Left colon (tissue), 2 donors: Measurements from ENCODE around the gene PGS1. TPM values are rescaled to one million over a fixed set of nuclear protein-coding genes. Genes with fewer than 3 reads are reported as not detected.
A peak's percentile ranks its signal among the peaks of the same experiment; 100 is the strongest.

Source experiments
- ATAC-seq: fragments of 200-7000 bp; cut with Tn5 transposase; one replicate; pipeline ENCODE4 v1.9.1; 2020; ENCODE audit warnings: mild to moderate bottlenecking, moderate library complexity
- DNase-seq, 2 donors: peaks; one replicate each; pipeline ENCODE4 v3.0.0-alpha.2; 2020
- intact Hi-C, 2 donors: fragments of 100-400 bp; cut with DNase I in 1 of 2; cut with micrococcal nuclease in 1 of 2; formaldehyde crosslinking; loops; one replicate each; pipeline versions ENCODE4 v1.11.2 to v1.14.0; 2022; cut with DNase I, micrococcal nuclease
- total RNA-seq, 2 donors: library from RNA; stranded (reverse); fragmentation: NEBNext Ultra II Directional; extraction: Animal tissue kit (Norgen Biotek cat#: 25700); gene quantifications; one replicate each; pipeline ENCODE4 v1.2.1, GENCODE V29; 2021
- donor health status: DM: no; HTN: no; CAD: no.
- donor health status: DM: yes; HTN: yes; CAD: no.

Gene PGS1
- total RNA-seq, 2 donors from 2014 or later, result 37.6 to 44.5 TPM

DNA sequence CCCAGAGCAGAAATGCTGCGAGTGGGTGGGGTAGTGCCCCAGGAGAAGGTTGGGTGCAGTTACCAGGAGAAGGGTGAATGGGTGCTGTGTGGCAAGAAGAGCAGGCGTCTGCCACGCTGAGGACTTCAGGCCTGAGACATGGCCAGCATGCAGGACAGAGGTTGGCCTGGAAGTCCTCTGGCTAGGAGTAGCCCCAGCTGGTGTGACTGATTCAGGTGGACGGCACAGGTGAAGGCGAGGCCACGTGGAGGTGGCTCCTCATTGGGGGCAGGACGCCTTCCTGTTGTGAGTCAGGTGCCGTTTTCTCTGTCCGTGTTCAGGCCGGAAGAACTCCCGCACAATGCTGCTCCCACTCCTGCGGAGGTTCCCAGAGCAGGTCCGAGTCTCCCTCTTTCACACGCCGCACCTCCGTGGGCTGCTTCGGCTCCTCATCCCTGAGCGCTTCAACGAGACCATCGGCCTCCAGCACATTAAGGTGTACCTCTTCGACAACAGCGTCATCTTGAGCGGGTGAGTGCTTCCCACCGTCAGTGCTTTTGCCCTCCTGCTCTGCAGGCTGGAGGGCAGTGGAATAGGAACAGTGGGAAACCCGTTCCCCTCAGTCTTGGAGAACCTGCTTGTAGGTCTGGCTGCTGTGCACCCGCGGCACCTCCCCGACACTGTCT lies 20.7 kb downstream of the PGS1 start:
- ATAC-seq (no peak), DNase-seq (no peak)
- intact Hi-C loops, result no loop called here

DNA sequence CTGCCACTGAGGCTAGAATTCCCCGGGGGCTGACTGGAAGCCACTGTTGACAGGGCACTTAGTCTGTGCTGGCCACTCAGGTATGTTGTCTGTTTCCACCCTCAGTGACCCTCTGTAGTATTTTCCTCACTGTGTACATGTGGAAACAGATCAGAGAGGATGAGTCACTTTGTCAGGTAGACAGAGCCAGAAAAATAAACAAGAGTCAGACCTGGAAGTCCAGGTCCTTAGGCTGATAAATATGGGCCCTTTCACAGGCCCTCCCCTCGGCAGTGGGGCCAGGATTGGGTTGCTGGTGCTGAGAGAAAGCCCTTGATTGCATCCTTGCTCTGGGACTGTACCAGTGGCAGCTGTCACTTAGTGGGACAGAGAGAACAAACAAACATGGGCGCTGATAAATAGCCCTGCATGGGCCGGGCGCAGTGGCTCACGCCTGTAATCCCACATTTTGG lies 21.3 kb downstream of the PGS1 start:
- DNase-seq (no peak), ATAC-seq (no peak)
- intact Hi-C loops, result no loop called here

DNA sequence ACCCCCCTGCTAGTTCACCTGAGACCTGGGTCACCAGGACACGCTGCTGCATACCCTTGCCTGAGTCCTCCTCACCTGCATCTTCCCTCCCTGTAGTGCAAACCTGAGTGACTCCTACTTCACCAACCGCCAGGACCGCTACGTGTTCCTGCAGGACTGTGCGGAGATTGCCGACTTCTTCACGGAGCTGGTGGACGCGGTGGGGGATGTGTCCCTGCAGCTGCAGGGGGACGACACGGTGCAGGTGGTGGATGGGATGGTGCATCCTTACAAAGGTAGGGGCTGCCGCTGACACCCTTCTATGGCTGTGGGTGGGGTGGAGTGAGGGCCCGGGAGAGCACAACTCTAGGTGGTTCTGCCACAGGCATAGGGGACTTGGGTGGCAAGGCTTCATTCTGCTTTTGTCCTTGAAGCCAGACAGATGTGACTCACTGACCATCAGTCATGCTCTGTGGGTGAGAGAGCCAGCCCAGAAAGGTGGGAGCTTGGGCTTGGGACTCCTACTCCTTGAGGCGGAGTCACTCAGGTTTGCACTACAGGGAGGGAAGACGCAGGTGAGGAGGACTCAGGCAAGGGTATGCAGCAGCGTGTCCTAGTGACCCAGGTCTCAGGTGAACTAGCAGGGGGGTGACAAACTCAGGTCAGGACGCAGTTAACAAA lies 22.3 kb downstream of the PGS1 start:
- intact Hi-C loops, result no loop called here
- no peak for DNase-seq
- ATAC-seq, result no peak

DNA sequence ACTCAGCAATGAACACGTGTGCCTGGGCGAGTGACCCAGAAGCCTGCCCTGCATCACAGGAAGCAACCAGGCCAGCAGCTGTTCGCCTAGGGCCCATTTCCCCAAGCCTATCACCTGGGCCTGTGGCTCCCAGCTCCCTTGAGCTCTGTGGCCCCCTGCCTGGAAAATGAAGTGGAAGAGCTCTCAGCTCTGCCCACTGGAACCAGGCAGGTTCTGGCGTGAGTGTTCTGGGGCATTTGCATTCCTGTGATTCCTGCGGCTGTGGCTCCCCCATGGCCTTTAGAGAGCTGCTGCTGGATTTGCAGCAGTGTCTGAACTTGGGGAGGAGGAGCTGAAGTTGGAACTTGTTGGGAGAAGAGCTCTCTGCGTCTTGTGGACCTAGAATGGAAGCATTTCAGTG lies 22.8 kb downstream of the PGS1 start:
- intact Hi-C loops, result no loop called here
- ATAC-seq (no peak), DNase-seq (no peak)

DNA sequence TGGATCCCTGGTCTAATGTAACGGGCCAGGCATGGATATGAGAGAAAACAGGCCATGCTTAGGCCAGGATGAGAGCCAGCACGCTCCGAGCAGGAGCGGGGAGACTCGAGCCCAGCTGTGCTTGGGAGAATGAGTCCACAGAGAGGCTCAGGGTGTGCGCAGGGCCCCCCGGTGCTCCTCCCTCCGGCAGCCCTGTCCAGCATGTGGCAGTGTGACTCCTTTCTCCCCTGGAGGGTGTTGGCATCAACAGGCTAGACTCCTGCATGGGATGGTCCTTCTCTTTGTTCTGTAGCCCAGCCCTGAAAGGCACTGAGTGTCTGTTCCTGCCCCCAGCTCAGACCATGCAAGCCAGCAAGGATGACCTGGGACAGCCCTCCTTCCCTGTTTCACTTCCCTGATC lies 23.4 kb downstream of the PGS1 start:
- intact Hi-C loops, result no loop called here

DNA sequence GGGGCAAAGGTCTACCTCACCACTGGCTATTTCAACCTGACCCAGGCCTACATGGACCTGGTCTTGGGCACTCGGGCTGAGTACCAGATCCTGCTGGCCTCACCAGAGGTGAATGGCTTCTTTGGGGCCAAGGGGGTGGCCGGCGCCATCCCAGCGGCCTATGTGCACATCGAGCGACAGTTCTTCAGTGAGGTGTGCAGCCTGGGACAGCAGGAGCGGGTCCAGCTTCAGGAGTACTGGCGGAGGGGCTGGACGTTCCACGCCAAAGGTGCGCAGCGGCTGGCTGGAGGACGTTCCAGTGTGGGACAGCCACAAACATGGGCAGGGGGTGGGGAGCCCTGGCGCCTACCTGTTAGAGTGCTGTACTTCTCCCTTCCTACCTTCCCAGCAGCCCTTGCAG lies 25.4 kb downstream of the PGS1 start:
- intact Hi-C loops, result no loop called here
- ATAC-seq, result no peak
- no peak for DNase-seq

More for the DNA sequence above, 23.4 kb downstream of the PGS1 start:
- DNase-seq (no peak), ATAC-seq (peak; percentile 11)

DNA sequence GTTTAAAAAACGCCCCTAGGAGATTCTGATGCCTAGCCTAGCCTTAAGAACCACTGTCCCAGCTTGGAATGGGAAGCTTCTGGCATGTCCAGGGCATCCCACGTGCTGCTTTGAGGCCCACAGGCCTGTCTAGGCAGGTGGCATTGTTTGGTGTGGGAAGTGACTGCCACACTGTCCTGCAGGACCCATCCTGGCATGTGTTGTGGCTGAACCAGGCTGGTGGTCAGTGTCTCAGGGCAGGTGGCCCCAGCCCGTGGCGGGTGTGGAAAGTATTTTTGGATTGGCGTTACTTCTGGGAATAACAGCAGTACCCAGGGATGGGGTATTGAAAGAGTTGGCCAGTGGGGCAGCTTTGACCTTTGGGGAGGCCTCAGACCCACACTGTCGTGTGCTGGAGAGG lies 27.9 kb downstream of the PGS1 start:
- DNase-seq (no peak), ATAC-seq (no peak)
- intact Hi-C loops, result no loop called here

DNA sequence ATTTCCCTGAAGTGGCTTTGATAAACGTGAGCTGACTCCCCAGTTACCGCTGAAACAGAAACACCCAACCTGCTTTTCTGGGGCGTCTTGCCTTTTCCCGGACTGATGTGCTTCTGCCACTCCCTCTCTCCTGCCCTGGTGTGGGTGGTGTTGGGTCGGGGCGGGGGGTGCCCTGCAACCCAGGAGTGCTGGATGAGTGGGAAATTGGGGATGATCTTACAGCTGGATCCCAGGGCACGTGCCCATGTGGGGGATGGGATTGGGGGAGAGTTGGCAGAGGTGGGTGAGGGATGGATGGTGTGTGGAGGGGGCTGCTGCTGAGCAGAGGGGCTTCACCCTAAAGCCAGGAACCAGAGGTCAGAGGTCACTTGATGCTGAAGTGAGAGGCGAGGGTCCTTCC lies 28.5 kb downstream of the PGS1 start:
- intact Hi-C loops, result no loop called here
- ATAC-seq (no peak), DNase-seq (no peak)

DNA sequence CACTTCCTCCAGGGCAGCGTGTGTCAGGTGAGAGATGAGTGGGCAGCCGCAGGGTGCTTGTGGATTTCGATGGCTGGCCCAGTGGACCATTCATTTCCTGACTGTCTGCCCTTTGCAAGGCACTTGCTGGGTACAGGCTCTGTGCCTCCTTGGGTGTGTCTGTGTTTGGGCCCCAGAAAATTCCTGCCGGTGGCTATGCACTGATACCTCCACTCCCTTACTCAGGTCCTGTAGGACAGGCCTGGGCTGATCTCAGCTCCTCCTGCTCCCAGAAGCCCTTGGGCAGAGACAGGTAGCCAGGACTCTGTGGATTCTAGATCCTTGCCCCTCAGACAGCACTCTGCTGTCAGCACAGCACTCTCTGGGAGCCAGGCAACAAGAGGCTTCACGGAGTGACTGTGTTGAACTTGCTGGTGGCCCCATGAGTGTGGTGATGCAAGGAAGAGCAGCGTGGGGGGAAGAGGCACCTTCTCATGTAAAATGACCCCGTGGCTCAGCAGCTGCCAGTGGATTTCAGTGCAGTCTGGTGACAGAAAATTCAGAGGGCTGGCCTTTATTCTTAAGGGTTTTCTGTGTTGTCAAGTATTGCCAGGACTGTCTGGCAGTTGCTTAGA lies 29.0 kb downstream of the PGS1 start:
- ATAC-seq (no peak), DNase-seq (no peak)
- intact Hi-C loops, result no loop called here

DNA sequence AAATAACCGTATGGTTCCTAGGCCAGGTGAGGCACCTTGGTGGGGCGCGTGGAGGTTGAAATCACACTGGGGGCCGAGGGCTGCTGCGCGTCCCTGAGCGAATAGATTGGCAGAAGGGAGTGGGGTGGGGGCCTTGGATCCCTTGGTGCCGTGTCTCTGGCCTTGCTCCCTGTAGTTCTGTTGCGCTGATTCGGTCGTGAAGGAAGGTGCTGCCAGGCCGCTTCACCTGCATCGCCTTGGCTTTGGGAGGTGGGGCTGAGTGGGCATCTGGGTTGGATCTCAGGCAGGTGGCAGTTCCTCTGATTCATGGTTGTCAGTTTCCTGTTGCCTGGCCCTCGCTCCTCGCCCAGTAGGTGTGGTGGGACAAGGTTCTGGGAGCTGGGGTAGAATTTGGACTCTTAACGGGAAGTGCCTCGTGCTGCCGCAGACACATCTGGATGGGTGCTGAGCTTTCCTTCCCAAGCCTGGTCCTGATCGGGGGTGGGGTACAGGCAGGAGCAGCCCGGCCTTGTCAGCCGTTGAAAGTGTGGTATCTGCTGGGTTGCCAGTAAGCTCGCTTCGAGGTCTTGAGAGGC lies 30.1 kb downstream of the PGS1 start:
- peak; percentile 70 to 88 for DNase-seq
- ATAC-seq, result peak; percentile 68
- intact Hi-C loops, result no loop called here

DNA sequence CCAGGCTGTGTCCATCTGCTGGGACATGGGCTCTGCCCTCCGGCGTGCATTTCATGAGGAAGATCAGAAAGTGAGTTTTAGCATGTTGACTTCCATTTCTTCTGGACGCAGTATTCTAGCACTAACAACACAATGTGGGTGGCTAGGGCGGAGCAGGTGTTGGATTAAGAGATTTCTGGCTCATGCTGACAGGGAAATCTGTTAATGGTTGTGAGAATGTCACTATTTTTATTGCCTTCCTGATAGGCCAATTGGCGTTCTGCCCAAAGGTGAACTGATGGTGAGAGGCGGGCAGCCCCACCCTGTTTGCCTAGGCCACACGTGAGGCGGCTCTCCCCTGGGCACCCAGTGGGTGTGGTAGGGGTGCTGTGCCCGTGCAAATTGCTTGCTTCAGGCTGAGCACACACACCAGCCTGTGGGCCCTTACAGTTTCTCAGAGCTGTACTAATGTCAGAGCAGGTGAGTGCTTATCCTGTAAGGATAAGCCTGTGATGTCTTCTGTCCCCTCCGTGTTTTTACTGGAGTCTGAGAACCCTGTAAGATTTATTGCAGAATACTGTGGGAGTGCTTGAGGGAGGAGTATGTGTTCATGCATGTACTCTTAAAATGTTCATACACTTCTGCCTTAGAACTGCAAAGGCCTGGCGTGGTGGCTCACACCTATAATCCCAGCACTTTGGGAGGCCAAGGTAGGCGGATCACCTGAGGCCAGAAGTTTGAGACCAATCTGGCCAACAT lies 30.9 kb downstream of the PGS1 start:
- DNase-seq (peak; percentile 89 to 95), ATAC-seq (peak; percentile 81)
- intact Hi-C loops, result no loop called here

DNA sequence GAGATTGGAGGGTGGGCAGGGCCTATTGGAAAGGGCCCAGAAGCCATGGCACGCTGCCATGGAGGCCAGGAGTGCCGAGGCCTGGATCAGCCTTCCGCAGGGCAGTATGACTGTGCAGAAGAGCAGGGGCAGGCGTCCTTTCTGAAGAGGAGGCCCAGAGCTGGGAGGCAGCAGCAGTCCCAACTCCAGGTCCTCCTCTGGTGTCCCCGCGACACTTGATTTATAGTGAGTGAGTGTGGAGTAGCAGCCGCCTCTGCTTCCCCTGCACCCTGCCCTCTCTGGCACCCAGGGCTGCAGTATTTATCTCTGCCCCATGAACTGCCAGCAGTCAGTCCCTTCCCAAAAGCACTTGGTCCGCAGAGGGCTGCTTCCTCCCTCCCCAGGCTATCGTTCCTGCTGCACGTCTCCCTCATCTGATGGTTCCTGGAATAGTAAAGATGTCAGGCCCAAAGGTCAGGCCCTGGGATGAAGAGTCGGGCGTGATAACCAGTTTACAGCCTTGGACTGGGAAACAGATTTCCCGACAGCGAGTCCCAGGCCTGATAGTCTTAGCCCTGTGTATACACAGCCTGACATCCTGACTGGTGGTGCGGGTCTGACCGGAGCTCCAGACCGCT lies 32.9 kb downstream of the PGS1 start:
- peak; percentile 49 for ATAC-seq
- peak; percentile 67 to 85 for DNase-seq

DNA sequence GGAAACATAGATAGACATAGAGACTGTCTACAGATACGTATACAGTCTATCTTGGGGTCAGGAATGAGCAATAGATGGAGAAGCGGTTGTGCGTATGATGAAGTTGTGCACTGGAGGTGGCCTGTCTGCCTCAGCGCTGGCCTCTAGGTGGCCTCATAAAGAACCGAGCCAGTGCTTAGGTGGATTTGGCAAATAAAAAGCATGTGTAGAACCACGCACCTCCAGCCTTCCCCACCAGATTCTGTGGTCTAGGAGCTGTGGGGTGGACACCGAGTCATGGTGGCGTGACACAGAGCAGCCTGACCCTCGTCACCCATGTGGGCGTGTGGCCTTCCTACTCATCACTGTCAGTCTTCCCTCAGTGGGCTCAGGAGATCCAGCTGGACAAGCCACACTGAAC lies 34.0 kb downstream of the PGS1 start:
- intact Hi-C loops, result no loop called here
- ATAC-seq (no peak), DNase-seq (no peak)

More for the DNA sequence above, 32.9 kb downstream of the PGS1 start:
- intact Hi-C loops, result no loop called here

DNA sequence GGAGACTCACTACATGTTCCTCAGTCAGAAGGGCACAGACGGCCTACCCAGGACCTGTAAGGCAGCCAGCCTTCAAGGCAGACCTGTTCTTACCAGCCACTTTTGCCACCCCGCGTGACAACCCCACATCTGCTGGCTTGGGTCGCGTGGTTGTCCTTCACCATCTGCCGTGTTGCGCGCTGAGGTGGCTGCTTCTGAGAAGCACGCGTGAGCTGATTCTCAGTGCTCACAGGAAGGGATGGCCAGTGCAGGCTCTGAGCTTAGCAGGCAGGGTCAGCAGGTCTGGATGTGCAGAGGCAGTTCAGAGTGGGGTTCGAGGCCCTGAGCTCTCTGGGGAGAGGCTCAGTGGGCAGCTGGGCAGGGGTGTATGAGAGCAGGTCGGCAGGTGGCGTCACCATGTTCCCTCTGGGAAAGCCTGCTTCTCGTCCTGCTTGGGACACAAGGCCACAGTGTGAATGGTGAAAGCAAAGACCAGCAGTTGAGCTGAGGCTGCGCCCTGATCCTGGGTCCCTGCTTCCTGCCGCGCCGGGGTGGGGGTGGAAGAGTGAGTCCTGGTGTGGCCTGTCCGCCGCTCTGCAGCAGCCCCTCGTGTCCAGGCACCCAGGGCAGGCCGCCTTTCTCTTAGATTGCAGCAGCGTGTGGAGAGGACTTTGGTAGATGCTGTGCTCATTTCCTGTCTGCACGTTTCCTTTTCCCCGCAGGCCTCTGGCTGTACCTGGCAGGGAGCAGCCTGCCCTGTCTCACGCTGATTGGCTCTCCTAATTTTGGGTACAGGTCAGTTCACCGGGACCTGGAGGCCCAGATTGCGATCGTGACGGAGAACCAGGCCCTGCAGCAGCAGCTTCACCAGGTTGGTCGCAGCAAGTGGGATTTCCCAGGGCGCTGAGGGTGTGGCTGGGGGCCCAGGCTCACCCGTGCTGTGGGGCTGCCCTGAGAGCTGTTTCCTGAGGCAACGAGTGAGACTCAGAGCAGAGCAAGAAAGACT lies 36.0 kb downstream of the PGS1 start:
- DNase-seq (peak in 1 of 2 donors; percentile 25), ATAC-seq (no peak)
- intact Hi-C loops, result no loop called here

DNA sequence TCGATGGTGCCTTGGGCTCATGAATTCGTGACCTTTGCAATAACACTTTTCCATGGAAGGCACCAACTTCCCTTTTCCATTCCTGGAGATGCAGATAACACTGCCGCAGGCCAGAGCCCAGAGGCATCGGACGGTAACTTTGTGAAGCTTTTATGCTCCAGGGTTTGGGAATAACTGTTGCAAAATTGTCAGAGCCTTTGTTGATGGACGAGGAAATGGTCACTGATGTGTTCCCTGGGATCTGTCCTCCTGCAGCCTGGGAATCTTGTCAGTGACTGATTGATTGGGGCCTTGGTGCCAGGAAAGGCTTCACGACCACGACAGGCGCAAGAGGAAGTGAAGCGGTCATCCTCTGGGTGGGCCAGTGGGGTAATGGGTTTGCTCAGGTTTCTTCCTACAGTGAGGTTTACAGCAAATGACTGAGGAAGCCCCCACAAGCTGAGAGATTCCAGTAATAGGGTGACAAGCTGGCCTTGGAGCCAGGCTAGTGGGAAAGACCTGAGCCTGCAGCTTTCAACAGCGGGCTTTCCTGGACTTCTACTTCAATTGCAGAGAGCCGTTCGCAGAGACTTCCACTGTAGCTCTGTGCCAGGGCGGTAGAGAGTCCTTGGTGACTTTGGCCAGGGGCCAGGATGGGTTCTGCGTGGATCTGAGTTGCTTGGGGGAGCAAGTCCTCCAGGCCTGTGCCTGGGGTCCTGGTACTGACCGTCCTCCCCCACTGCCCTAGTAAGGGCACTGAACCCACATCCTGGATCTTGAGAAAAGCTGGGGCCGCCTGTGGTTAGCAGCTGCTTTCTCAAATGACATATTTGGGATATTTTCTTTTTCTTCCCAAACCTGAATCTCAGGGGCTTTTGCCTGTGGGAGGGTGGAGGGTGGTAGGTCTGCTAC lies 37.6 kb downstream of the PGS1 start:
- DNase-seq (peak; percentile 49 to 54), ATAC-seq (peak; percentile 19)
- intact Hi-C loops, result no loop called here

DNA sequence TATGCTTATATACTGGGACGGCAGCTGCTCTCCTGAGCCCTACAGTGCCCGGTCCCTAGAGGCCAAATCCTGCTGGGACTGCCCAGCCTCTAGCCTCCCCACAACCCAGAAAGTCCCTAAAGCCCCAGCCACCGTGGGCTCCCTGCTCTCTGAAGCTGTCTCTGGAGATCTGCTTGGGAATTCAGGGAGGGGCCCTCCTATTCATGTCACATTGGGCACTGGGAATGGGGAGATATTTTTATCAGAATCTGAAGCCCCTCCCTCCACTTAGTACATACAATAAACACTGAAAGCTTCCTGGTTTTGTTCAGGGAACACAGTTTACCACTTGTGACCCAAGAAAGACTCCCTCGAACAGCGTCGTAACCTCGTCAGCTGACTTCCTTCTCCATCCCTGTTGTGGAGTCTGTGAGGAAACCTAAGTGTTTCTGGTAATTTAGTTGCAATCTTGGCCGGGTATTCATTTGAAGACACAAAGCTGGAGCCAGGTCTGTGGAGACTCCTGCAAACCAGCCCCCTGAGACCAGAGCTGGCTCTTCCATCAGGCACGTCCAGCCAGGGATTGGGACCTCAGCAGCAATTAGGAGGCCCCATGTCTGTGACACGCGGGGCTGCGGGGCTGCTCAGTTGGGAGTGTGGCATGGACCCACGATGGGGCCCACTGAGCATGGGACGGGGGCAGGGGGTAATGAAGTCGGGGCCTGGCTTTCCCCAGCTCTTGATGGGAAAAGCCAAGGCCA lies 38.5 kb downstream of the PGS1 start:
- ATAC-seq (peak; percentile 74), DNase-seq (peak; percentile 28 to 68)
- intact Hi-C loops, result no loop called here
